Measurements from ENCODE around the gene LETM1. TPM values are rescaled to one million over a fixed set of nuclear protein-coding genes. Genes with fewer than 3 reads are reported as not detected.
A peak's percentile ranks its signal among the peaks of the same experiment; 100 is the strongest.

Gene LETM1
- total RNA-seq, 1 experiment from 2014 or later: 86.3 TPM

GRCh38 chr4:1873776-1874175 is 17.8 kb upstream of the LETM1 start:
- H3K36me3 ChIP-seq (ENCODE audit: low read depth, low read length): no peaks in the 10 kb centered on the region
- H3K27ac ChIP-seq (ENCODE audit: low read length): peak overlapping the region; percentile 62
- no peaks in the 10 kb centered on the region for H3F3A ChIP-seq (ENCODE audit: low read length, unreplicated experiment)
- CTCF ChIA-PET: no interaction called here
- H3K79me2 ChIP-seq (ENCODE audit: low read length): peaks cover 69% of the 10 kb centered on the region
- BruUV-seq (replicated peaks): no TSS peak
- peak overlapping the region; percentile 87 for H3K4me2 ChIP-seq (ENCODE audit: low read length)
- TF ChIP-seq EZH2 (IDR thresholded peaks at IDR 0.05; ENCODE audit: low read length, unreplicated experiment) (no peak), CTCF (conservative IDR thresholded peaks at IDR 0.05; ENCODE audit: low read depth, low read length) (no peak), EZH2phosphoT487 (IDR thresholded peaks at IDR 0.05; ENCODE audit: borderline replicate concordance, low read length) (no peak)
- peak; percentile 31 for DNase-seq
- H3K4me3 ChIP-seq (ENCODE audit: low read length): peak overlapping the region; percentile 92
- no peaks in the 10 kb centered on the region for H3K27me3 ChIP-seq (ENCODE audit: low read length)
- no peak overlapping the region for H2AFZ ChIP-seq (ENCODE audit: low read length)
- peaks cover 21% of the 10 kb centered on the region for H4K20me1 ChIP-seq (ENCODE audit: low read length)
- peaks cover 25% of the 10 kb centered on the region for H3K4me1 ChIP-seq (ENCODE audit: insufficient read depth, low read length)
- intact Hi-C loops (cut with micrococcal nuclease): loop anchor here (2.0 kb wide), 1 partner anchor 25 kb away; no protein-coding TSS in a partner anchor
- H3K9ac ChIP-seq (ENCODE audit: low read length): peak overlapping the region; percentile 93; the same call in 1 of the 2 replicates
- POLR2A ChIA-PET (ENCODE audit: unreplicated experiment): no interaction called here
- no peaks in the 10 kb centered on the region for H3K9me2 ChIP-seq (replicated peaks; ENCODE audit: low read length)
- ATAC-seq: peak; percentile 7; the same call in 1 of the 2 replicates
- H3K9me3 ChIP-seq (ENCODE audit: low read length): no peaks in the 10 kb centered on the region

GRCh38 chr4:1873291-1873690 is 17.3 kb upstream of the LETM1 start:
- no peak for TF ChIP-seq EZH2 (IDR thresholded peaks at IDR 0.05; ENCODE audit: low read length, unreplicated experiment)
- no peak for TF ChIP-seq EZH2phosphoT487 (IDR thresholded peaks at IDR 0.05; ENCODE audit: borderline replicate concordance, low read length)
- TF ChIP-seq CTCF (conservative IDR thresholded peaks at IDR 0.05; ENCODE audit: low read depth, low read length): no peak
- no peaks in the 10 kb centered on the region for H3K27me3 ChIP-seq (ENCODE audit: low read length)
- CTCF ChIA-PET: no interaction called here
- H4K20me1 ChIP-seq (ENCODE audit: low read length): peaks cover 16% of the 10 kb centered on the region
- no peak overlapping the region for H2AFZ ChIP-seq (ENCODE audit: low read length)
- peak overlapping the region; percentile 92 for H3K4me3 ChIP-seq (ENCODE audit: low read length)
- peak overlapping the region; percentile 62 for H3K27ac ChIP-seq (ENCODE audit: low read length)
- BruUV-seq (replicated peaks): no TSS peak
- H3K4me2 ChIP-seq (ENCODE audit: low read length): peak overlapping the region; percentile 87
- peaks cover 64% of the 10 kb centered on the region for H3K79me2 ChIP-seq (ENCODE audit: low read length)
- peaks cover 25% of the 10 kb centered on the region for H3K4me1 ChIP-seq (ENCODE audit: insufficient read depth, low read length)
- POLR2A ChIA-PET (ENCODE audit: unreplicated experiment): no interaction called here
- H3K9ac ChIP-seq (ENCODE audit: low read length): peak overlapping the region; percentile 93
- DNase-seq (no peak), ATAC-seq (no peak)
- no peaks in the 10 kb centered on the region for H3F3A ChIP-seq (ENCODE audit: low read length, unreplicated experiment)
- no peaks in the 10 kb centered on the region for H3K9me3 ChIP-seq (ENCODE audit: low read length)
- H3K36me3 ChIP-seq (ENCODE audit: low read depth, low read length): no peaks in the 10 kb centered on the region
- intact Hi-C loops (cut with micrococcal nuclease): loop anchor here (2.0 kb wide), 1 partner anchor 26 kb away; no protein-coding TSS in a partner anchor
- H3K9me2 ChIP-seq (replicated peaks; ENCODE audit: low read length): no peaks in the 10 kb centered on the region

- Histone ChIP-seq H3K79me2 (ENCODE audit: low read length) (peaks cover 61% of the 10 kb centered on the region), H3K9ac (ENCODE audit: low read length) (peak overlapping the region; percentile 93), H4K20me1 (ENCODE audit: low read length) (peaks cover 16% of the 10 kb centered on the region), H3K36me3 (ENCODE audit: low read depth, low read length) (no peaks in the 10 kb centered on the region), H3K27me3 (ENCODE audit: low read length) (no peaks in the 10 kb centered on the region), H3K4me2 (ENCODE audit: low read length) (peak overlapping the region; percentile 87), H3F3A (ENCODE audit: low read length, unreplicated experiment) (no peaks in the 10 kb centered on the region), H3K27ac (ENCODE audit: low read length) (peak overlapping the region; percentile 62), H3K9me3 (ENCODE audit: low read length) (no peaks in the 10 kb centered on the region), H2AFZ (ENCODE audit: low read length) (no peak overlapping the region), H3K4me3 (ENCODE audit: low read length) (peak overlapping the region; percentile 92), H3K4me1 (ENCODE audit: insufficient read depth, low read length) (peaks cover 25% of the 10 kb centered on the region), H3K9me2 (replicated peaks; ENCODE audit: low read length) (no peaks in the 10 kb centered on the region)
- no peak for ATAC-seq
- DNase-seq: peak; percentile 64
- TF ChIP-seq CTCF (conservative IDR thresholded peaks at IDR 0.05; ENCODE audit: low read depth, low read length): no peak
- no peak for TF ChIP-seq EZH2phosphoT487 (IDR thresholded peaks at IDR 0.05; ENCODE audit: borderline replicate concordance, low read length)
- TF ChIP-seq EZH2 (IDR thresholded peaks at IDR 0.05; ENCODE audit: low read length, unreplicated experiment): no peak
- intact Hi-C loops (cut with micrococcal nuclease): loop anchor here (2.0 kb wide), 1 partner anchor 26 kb away; no protein-coding TSS in a partner anchor
- TSS peak; percentile 43 for BruUV-seq (replicated peaks)
- ChIA-PET CTCF (no interaction called here), POLR2A (ENCODE audit: unreplicated experiment) (no interaction called here)
Measured at GRCh38 chr4:1872870-1873269, 16.9 kb upstream of the LETM1 start.
